ENCODE results near the gene GUSB. TPM values are rescaled to one million over a fixed set of nuclear protein-coding genes. Genes with fewer than 3 reads are reported as not detected.
"Not testable (repeated sequence)": the region's sequence is repeated elsewhere in the genome, so short reads cannot be mapped to it uniquely, and the experiment has no call there.

Gene GUSB
- total RNA-seq, 2 experiments from 2014 or later, result 55.5 to 55.7 TPM

- CTCF ChIA-PET, result no interaction called here
- POLR2A ChIA-PET, result no interaction called here
Observed at GRCh38 chr7:65978891-65979582, 3.0 kb downstream of the GUSB start.

DNA sequence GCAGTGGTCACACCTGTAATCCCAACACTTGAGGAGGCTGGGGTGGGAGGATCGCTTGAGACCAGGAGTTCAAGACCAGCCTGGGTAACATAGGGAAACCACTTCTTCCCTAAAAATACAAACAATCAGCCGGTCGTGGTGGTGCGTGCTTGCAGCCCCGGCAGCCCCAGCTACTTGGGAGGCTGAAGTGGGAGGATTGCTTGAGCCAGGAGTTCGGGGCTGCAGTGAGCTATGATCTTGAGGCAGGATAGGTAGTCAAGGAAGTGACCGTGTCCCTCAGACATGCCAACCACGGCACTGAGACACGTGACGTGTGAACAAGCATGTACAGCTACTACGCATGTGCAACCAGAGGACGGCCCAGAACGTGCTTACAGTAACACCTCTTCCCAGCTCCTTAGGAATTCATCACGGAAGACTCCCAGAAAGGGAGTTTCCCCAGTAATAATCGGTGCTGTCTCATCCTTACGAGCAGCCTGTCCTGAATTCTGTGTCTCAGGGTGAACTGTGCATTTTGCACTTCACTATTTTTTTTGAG lies 5.3 kb downstream of the GUSB start:
- ChIA-PET CTCF (no interaction called here), POLR2A (no interaction called here)

GRCh38 chr7:65975814-65976445 lies 6.1 kb downstream of the GUSB start:
- ChIA-PET CTCF (no interaction called here), POLR2A (interaction anchor here (0.6 kb wide), 1 partner anchor 628 kb away, joined by 4 read pairs; no protein-coding TSS in a partner anchor)

- CTCF ChIA-PET, result no interaction called here
Observed at GRCh38 chr7:65974876-65975275, 7.1 kb downstream of the GUSB start.

DNA sequence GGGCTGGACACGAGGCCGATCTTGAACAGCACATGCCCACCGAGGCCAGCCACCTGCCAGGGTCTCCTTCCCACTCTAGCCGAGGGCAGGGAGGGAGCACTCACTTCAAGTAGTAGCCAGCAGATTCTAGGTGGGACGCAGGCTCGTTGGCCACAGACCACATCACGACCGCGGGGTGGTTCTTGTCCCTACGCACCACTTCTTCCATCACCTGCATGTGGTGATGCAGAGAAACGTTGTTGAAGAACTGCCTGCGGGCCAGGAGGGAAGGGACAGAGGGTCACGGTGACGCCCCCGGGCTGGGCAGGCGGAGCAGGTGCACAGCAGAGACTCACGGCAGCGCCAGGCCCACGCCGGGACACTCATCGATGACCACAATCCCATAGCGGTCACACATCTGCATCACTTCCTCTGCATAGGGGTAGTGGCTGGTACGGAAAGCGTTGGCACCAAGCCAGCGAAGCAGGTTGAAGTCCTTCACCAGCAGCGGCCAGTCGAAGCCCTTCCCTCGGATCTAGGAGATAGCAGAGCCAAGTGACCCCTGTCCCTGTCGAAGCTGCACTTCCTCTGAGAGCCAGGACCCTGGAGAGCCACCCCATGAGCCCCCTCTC lies 7.7 kb downstream of the GUSB start:
- ChIA-PET POLR2A (no interaction called here), CTCF (no interaction called here)

More at GRCh38 chr7:65974876-65975275, 7.1 kb downstream of the GUSB start:
- POLR2A ChIA-PET, result no interaction called here

DNA sequence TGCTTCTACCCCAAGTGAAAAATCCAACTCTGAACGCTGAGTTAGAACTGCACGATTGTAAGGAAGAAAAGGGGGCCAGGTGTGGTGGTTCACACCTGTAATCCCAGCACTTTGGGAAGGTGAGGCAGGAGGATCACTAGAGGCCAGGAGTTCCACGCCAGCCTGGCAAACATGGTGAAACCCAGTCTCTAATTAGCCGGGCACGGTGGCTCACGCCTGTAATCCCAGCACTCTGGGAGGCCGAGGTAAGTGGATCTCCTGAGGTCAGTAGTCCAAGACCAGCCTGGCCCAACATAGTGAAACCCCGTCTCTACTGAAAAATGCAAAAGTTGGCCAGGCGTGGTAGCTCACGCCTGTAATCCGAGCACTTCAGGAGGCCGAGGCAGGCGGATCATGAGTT lies 9.0 kb downstream of the GUSB start:
- ChIA-PET CTCF (no interaction called here), POLR2A (no interaction called here)

DNA sequence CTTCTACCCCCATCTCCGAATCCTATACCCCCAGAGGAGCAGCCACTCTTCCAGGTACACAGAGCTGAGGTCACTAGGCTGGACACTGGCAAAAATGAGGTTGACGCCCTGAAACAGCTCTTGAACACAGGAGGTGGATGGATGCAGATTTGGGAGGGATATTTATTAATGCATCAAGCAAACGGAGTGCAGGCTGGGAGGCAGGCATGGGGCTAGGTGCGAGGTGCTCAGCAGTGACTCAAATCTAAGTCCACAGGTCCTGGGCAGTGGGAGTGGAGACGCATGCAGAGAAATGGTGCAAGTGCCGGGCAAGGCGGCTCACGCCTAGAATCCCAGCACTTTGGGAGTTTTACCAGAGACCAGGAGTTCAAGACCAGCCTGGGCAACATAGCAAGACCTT lies 11.0 kb downstream of the GUSB start:
- ChIA-PET CTCF (interaction anchor here (0.7 kb wide), 1 partner anchor 1259 kb away, joined by 3 read pairs; no protein-coding TSS in a partner anchor), POLR2A (no interaction called here)

DNA sequence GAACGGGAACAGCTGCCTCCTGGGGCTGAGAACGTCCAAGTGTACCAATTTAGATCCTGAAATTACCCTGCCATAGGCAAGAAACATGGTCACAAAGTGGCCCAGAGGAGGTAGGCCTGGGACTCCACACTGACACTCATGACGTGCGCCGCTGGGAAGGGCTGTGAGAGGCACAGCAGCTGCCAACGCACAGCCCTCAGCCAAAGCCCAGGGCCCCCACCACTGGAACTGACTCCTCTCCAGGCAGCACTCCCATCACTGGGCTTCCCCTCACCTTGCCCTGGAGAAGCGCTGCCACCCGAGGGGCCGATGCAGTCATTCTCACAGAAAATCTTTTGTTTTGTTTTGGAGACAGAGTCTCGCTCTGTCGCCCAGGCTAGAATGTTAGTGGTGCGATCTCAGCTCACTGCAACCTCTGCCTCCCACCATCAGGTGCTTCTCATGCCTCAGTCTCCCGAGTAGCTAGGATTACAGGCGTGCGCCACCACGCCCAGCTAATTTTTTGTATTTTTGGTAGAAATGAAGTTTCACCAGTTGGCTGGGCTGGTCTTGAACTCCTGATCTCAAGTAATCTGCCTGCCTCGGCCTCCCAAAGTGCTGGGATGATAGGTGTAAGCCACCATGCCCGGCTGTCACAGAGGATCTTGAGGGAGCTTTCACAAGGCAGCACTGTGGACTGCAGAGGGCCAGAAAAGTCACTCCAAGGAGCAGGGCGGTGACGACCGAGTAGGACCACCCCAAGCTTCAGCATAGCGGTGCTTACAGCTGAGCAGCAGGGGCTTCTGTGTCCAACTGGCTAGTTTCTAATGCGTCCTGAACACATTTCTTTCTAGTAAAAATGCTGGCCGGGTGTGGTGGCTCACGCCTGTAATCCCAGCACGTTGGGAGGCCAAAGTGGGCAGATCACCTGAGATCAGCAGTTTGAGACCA lies 13.5 kb downstream of the GUSB start:
- POLR2A ChIA-PET, result interaction anchor here (1.0 kb wide), 1 partner anchor 8 kb away, joined by 4 read pairs; no protein-coding TSS in a partner anchor
- CTCF ChIA-PET, result no interaction called here

DNA sequence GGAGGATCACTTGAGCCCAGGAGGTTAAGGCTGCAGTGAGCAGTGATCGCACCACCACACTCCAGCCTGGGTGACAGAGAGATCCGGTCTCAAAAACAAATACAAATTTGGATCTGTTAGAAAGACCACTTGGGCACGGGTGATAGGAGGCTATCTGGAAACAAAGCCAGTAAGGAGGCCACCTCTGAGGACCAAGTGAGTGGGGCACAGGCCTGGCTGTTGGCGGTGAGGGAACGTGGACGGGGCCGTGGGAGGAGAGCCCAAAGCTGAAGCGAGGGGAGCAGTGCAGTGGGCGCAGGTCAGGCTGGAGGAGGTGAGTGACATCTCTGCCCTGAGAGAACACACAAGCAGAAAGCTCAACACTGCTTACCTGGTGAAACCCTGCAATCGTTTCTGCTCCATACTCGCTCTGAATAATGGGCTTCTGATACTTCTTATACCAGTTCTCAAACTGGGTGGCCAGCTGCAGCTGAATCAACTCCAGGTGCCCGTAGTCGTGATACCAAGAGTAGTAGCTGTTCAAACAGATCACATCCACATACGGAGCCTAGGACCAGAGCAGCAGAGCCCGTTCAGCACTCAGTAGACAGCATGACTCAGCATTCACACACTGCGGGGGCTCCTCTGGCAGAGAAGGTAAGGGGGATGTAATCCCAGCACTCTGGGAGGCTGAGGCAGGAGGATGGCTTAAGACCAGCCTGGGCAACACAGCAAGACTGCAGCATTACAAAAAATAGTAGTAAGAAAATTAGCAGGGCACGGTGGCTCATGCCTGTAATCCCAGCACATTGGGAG lies 14.5 kb downstream of the GUSB start:
- ChIA-PET CTCF (no interaction called here), POLR2A (no interaction called here)

GRCh38 chr7:65966146-65966545 lies 15.9 kb downstream of the GUSB start:
- POLR2A ChIA-PET, result no interaction called here

GRCh38 chr7:65964671-65965070 lies 17.3 kb downstream of the GUSB start:
- POLR2A ChIA-PET, result not testable (repeated sequence)
- CTCF ChIA-PET, result interaction anchor here (0.5 kb wide), 1 partner anchor 67 kb away, joined by 3 read pairs; no protein-coding TSS in a partner anchor

More at GRCh38 chr7:65966146-65966545, 15.9 kb downstream of the GUSB start:
- CTCF ChIA-PET, result interaction anchor here (0.6 kb wide), 1 partner anchor 51 kb away, joined by 3 read pairs; no protein-coding TSS in a partner anchor

GRCh38 chr7:65962033-65962432 lies 20.0 kb downstream of the GUSB start:
- POLR2A ChIA-PET, result no interaction called here
- CTCF ChIA-PET, result no interaction called here

- ChIA-PET CTCF (no interaction called here), POLR2A (interaction anchor here (1.2 kb wide), 1 partner anchor 9 kb away, joined by 4 read pairs; no protein-coding TSS in a partner anchor)
Observed at GRCh38 chr7:65960351-65961074, 21.5 kb downstream of the GUSB start.

DNA sequence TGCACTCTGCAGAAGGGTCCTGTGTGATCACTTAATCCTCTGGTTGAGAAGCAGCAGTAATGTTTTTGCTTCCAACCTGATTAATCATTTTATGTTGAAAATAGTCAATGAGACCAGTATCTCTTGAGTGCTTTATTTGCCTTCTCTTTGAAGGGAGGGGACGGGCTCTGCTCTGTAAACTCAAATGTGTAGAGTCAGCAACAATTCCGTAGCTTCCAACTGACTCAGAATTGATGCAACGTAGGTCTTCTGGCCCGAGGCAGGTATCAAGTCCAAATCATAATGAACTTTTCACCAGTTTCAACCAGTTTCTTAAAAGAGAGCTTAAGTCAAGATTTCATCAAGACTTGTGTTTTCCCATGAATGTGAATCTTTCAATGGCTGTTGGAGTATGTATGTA lies 26.3 kb downstream of the GUSB start:
- ChIA-PET CTCF (no interaction called here), POLR2A (no interaction called here)

- ChIA-PET POLR2A (no interaction called here), CTCF (interaction anchor here (0.7 kb wide), 1 partner anchor 940 kb away, joined by 3 read pairs; no protein-coding TSS in a partner anchor)
Observed at GRCh38 chr7:65953890-65954450, 28.0 kb downstream of the GUSB start.

DNA sequence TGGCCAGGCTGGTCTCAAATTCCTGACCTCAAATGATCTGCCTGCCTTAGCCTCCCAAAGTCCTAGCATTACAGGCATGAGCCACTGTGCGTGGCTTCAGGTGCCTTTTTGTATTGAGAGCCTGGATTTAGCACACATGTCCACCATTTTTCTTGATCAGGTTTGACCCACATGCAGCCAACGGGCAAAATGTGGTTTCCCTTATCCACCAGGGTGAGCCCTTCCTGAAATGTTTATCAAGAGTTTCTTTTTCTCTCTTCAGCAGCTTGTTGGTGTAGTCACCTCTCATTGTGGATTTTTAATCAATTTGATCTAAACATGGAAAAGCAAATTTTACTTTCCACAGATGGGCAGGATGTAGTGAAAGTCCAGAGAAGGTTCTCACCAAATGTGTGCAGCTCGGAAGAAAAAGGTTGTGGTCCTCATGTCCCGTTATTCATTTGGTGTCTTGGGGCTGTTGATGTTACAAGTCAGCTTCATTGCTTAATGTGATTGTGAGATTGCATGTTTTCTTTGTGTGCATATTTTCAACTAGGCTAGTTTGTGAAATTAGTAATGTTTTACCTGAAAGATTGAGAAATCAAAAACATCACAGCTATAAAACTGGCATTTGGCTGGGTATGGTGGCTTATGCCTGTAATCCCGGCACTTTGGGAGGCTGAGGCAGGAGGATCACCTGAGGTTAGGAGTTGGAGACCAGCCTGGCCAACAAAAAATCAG lies 28.9 kb downstream of the GUSB start:
- CTCF ChIA-PET, result interaction anchor here (0.6 kb wide), 1 partner anchor 332 kb away, joined by 3 read pairs; no protein-coding TSS in a partner anchor
- POLR2A ChIA-PET, result no interaction called here
